OCI-LY7 (cell line): Measurements from ENCODE around the gene BCDIN3D.
"Not testable (repeated sequence)": the region's sequence is repeated elsewhere in the genome, so short reads cannot be mapped to it uniquely, and the experiment has no call there.

ENCODE experiments used
- CTCF ChIP-seq: fragments of 200-600 bp; sonication (generic); conservative IDR thresholded peaks from 2 replicates; pipeline ENCODE4 v1.5.1; 2014; ENCODE audit warnings: mild to moderate bottlenecking, antibody characterized with exemption, low read length, moderate library complexity, mixed read lengths
- EZH2phosphoT487 ChIP-seq: fragments of 200-600 bp; sonication (generic); IDR thresholded peaks from 2 replicates; pipeline ENCODE4 v1.6.1; 2018; ENCODE audit warnings: low read depth, borderline replicate concordance, mild to moderate bottlenecking, mixed run types, antibody characterized with exemption, low read length, moderate library complexity, mixed read lengths

- TF ChIP-seq CTCF, EZH2phosphoT487: not testable (repeated sequence)
Observed at GRCh38 chr12:49860921-49861320, 18.0 kb upstream of the BCDIN3D start.
